HFF-Myc (cell line): ENCODE results near the gene OR2Y1.
"Not testable (repeated sequence)": the region's sequence is repeated elsewhere in the genome, so short reads cannot be mapped to it uniquely, and the experiment has no call there.

Source experiments
- DNase-seq: peaks from one replicate; pipeline ENCODE4 v3.0.0-alpha.2; 2011; ENCODE audit warnings: low read depth; ENCODE audit errors: extremely low read depth
- H3K4me3 ChIP-seq: replicated peaks from 2 replicates; pipeline ENCODE4 v1.5.1; 2011; ENCODE audit warnings: low read depth, mild to moderate bottlenecking, control low read depth, low read length
- TF ChIP-seq, protein P1 (sequence below): IDR thresholded peaks from 2 replicates; pipeline ENCODE4 v1.5.1; 2012; ENCODE audit warnings: mild to moderate bottlenecking, low read depth, low read length, control low read depth; ENCODE audit errors: missing control alignments

OR2Y1 gene

DNA sequence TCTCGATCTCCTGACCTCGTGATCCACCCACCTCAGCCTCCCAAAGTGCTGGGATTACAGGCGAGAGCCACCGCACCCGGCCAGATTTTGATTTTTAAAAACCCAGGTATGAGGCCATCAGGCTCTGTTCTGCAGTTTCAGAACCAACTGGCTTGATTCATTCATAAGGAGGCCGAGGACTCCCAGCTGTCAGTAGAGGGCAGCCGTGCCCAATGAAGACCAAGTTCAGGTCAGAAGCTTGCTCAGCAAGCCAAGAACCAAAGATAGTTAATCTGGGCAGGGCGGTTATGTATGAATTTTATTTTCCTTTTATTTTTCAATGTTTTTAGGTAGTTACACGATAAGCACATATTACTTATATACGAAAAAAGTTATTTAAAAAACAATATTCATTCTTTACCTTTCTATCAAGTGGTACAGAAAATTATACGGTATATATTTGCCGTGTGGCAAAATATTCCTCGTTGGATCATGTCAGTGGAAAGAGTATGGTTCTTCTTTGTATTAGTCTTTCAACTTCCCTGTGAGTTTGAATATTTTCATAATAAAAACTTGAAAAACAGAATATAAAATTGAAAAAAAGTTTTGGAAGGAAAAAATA is 44.7 kb upstream of the OR2Y1 start:
- no peak overlapping the region for H3K4me3 ChIP-seq
- DNase-seq = peak; percentile 58
- TF ChIP-seq, protein P1, sequence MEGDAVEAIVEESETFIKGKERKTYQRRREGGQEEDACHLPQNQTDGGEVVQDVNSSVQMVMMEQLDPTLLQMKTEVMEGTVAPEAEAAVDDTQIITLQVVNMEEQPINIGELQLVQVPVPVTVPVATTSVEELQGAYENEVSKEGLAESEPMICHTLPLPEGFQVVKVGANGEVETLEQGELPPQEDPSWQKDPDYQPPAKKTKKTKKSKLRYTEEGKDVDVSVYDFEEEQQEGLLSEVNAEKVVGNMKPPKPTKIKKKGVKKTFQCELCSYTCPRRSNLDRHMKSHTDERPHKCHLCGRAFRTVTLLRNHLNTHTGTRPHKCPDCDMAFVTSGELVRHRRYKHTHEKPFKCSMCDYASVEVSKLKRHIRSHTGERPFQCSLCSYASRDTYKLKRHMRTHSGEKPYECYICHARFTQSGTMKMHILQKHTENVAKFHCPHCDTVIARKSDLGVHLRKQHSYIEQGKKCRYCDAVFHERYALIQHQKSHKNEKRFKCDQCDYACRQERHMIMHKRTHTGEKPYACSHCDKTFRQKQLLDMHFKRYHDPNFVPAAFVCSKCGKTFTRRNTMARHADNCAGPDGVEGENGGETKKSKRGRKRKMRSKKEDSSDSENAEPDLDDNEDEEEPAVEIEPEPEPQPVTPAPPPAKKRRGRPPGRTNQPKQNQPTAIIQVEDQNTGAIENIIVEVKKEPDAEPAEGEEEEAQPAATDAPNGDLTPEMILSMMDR = peak; percentile 78

DNA sequence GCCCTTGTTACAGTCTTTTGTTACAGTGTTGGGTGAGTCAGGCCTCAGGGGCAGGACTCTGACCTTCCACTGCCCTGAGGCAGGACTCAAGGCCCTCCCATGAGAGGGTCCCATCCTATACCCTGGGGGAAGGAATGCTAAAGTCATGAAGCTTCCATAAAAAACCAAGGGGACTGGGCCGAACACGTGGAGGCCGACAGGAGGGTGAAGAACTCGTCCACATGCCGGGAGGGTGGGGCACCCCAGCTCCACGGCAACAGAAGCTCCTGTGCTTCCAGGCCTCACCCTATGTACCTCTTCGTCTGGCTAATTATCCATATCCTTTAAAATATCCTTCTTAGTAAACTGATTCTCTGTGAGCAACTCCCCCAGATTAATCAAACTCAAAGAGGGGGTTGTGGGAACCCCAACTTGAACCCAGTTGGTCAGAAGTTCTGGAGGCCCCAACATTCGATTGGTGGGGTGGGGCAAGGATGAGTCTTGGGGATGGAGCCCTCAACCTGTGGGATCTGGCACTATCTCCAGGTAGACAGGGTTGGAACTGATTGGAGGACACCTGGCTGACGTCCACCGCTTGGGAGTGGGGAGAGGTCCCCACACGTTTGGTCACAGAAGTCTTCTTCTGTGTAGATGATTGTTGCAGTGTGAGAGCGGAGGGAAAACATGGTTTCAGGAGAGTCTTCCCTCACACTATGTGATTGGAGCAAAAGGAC is 43.6 kb upstream of the OR2Y1 start:
- no peak overlapping the region for H3K4me3 ChIP-seq
- DNase-seq = no peak
- TF ChIP-seq, protein P1 = no peak

DNA sequence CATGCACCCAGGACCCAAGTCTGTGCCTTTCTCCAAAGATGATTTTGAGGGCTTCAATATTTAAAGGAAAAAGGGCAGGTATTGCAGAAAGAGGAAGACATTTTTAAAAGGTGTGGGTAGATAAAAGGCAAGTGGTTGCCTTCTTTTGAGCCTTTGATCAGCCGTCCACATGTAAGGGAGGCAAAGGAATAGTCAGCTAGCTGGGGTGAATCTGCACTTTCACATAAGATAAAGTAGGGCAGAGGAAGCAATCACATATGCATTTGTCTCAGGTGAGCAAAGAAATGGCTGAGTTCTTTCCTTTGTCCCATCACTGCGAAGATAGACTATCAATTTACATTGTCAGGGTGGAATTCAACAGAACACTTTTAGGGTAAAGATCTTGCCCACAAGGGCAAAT is 42.9 kb upstream of the OR2Y1 start:
- TF ChIP-seq, protein P1 = no peak
- DNase-seq = no peak
- no peak overlapping the region for H3K4me3 ChIP-seq

DNA sequence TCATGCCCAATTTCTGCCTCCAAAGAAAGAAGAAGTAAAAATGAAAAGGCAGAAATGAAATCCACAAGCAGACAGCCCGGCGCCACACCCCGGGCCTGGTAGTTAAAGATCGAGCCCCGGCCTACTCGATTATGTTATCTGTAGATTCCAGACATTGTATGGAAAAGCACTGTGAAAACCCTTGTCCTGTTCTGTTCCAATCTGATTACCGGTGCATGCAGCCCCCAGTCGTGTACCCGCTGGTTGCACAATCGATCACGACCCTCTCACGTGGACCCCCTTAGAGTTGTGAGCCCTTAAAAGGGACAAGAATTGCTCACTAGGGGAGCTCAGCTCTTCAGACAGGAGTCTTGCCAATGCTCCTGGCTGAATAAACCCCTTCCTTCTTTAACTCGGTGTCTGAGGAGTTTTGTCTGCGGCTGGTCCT is 42.1 kb upstream of the OR2Y1 start:
- DNase-seq, H3K4me3 ChIP-seq: not testable (repeated sequence)

DNA sequence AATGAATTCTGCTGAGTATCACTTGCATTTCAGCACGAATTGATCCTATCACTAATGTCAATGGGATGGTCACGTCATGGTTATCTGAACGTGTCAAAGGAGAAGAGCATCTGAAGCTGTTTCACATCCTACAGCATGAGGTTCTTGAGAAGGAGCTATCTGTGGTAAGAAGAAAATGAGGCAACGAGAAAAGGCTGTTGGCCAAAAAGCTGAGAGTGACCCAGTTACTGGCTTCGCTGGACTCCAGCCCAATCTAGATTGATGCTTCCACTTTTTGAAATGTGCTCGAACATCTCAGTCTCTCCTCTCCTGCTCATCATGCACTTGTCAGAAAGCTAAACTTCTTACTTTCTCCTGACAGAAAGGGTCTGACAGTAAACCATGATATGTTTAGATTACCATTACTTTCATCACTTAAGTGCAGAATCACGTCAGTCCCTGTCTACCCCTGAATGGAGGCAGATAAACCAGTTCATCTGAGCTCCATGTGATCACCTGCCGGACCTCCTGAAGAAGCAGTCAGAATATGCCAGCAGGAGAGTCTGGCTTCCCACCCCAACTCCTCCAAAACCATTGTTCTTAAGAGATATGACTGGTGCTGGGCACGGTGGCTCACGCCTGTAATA is 40.2 kb upstream of the OR2Y1 start:
- TF ChIP-seq, protein P1 = no peak
- DNase-seq = no peak
- no peak overlapping the region for H3K4me3 ChIP-seq

DNA sequence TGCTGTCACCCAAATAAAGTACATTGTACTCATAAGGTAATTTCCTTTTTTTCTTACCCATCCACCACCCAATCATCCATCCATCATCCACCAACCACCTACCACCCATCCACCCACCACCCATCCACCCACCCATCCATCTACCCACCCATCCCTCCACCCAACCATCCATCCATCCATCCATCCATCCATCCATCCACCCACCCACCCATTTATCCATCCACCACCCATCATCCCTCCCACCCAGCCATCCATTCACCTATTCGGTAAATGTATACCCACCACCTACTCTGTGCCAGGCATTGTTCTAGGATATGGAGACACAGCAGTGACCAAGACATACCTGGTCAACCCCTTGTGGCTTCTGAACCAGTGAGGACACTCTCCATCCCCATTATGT is 37.6 kb upstream of the OR2Y1 start:
- DNase-seq = no peak
- no peak overlapping the region for H3K4me3 ChIP-seq
- TF ChIP-seq, protein P1 = no peak

DNA sequence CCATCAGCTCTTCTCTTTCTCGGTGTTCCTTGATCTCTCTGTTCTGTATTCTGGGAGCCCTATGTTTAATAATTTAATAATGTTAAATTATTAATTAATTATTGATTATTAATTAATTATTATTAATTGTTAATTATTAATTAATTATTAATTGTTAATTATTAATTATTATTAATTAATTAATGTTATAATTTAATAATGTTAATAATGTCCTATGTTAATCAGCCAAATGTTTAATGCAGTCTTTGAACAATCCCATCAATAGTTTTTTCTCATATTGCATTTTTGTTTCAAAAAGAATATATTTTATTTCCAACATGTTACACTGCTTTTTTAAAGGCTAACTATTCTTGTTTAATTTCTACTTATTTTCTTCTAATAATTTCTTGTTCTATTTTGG is 36.5 kb upstream of the OR2Y1 start:
- no peak overlapping the region for H3K4me3 ChIP-seq
- TF ChIP-seq, protein P1 = no peak
- no peak for DNase-seq
